GM12878 (cell line): ENCODE results near the gene CAPZB. TPM values are rescaled to one million over a fixed set of nuclear protein-coding genes. Genes with fewer than 3 reads are reported as not detected.

Experiments used
- ATAC-seq: fragments of 200-7000 bp; cut with Tn5 transposase; 3 replicates; pipeline ENCODE4 v1.9.1; 2020; ENCODE audit warnings: mild to moderate bottlenecking, moderate library complexity
- BruUV-seq: library from RNA; stranded (reverse); fragments of 400-500 nt; replicated peaks from 2 replicates; lab custom pipeline; 2021; lab: Mats Ljungman, UMichigan
- CTCF ChIA-PET: fragments of 300-600 bp; sonication (Branson Sonifier 250); formaldehyde crosslinking; extraction: SDS; loops from one replicate; lab custom pipeline; 2021; ENCODE audit warnings: inconsistent platforms; lab: Yijun Ruan, JAX
- POLR2A ChIA-PET: fragments of 350-600 bp; formaldehyde crosslinking; extraction: SDS; loops from one replicate; lab custom pipeline; 2021; ENCODE audit warnings: inconsistent platforms; lab: Charles Lee
- RAD21 ChIA-PET: fragments of 300-600 bp; sonication (Branson Sonifier 250); formaldehyde crosslinking; loops from one replicate; lab custom pipeline; 2023; ENCODE audit warnings: antibody characterized with exemption; ENCODE audit not compliant: unreplicated experiment; lab: Charles Lee
- SMC1A ChIA-PET: fragments of 300-600 bp; sonication (Branson Sonifier 250); formaldehyde crosslinking; loops from one replicate; lab custom pipeline; 2023; ENCODE audit not compliant: unreplicated experiment, uncharacterized antibody; lab: Charles Lee
- DNase-seq: peaks from one replicate; pipeline ENCODE4 v3.0.0-alpha.2; 2011; ENCODE audit warnings: low read depth, low spot score
- FAIRE-seq: peaks from 3 replicates; lab custom pipeline; 2011; peaks lifted over from hg19 to GRCh38; lab: Jason Lieb, UNC
- H2AFZ ChIP-seq: 2 replicates; pipeline ENCODE4 v1.6.0; 2011; ENCODE audit warnings: low read depth, low read length, control low read depth; ENCODE audit not compliant: control insufficient read depth
- H3K27ac ChIP-seq: 2 replicates; pipeline ENCODE4 v1.5.1; 2011; ENCODE audit warnings: control low read depth; ENCODE audit not compliant: control insufficient read depth, insufficient read depth
- H3K27me3 ChIP-seq, 2 experiments: replicated peaks in 1 of 2; 2 replicates each; pipeline versions ENCODE4 v1.6.0 to v1.6.1; 2011; ENCODE audit warnings: low read length in 1 of 2; ENCODE audit not compliant: control insufficient read depth in 2 of 2, insufficient read depth in 2 of 2
- H3K36me3 ChIP-seq, 2 experiments: 2 replicates each; pipeline ENCODE4 v1.5.1; 2011; ENCODE audit warnings: low read length in 1 of 2; ENCODE audit not compliant: control insufficient read depth in 2 of 2, insufficient read depth in 2 of 2
- H3K4me1 ChIP-seq: 2 replicates; pipeline ENCODE4 v1.6.1; 2011; ENCODE audit warnings: mild to moderate bottlenecking, low read length, moderate library complexity, mixed read lengths; ENCODE audit not compliant: control insufficient read depth, insufficient read depth
- H3K4me2 ChIP-seq: 2 replicates; pipeline ENCODE4 v1.6.0; 2011; ENCODE audit warnings: control low read depth; ENCODE audit not compliant: control insufficient read depth, insufficient read depth
- H3K4me3 ChIP-seq: fragments of 200-600 bp; sonication (generic); 2 replicates; pipeline ENCODE4 v1.5.1; 2016
- H3K79me2 ChIP-seq: 2 replicates; pipeline ENCODE4 v1.6.0; 2011; ENCODE audit warnings: low read length; ENCODE audit not compliant: control insufficient read depth, insufficient read depth
- H3K9ac ChIP-seq: 2 replicates; pipeline ENCODE4 v1.8.0; 2011; ENCODE audit warnings: low read length, control low read depth, mixed read lengths; ENCODE audit not compliant: control insufficient read depth, insufficient read depth
- H3K9me3 ChIP-seq: replicated peaks from 3 replicates; pipeline ENCODE4 v1.5.1; 2011; ENCODE audit warnings: mild to moderate bottlenecking, low read length; ENCODE audit not compliant: control insufficient read depth, insufficient read depth
- H4K20me1 ChIP-seq: 2 replicates; pipeline ENCODE4 v1.6.0; 2011; ENCODE audit not compliant: control insufficient read depth, insufficient read depth
- CBX5 ChIP-seq: sonication (generic); IDR thresholded peaks from 2 replicates; pipeline ENCODE4 v1.6.1; 2016; ENCODE audit warnings: low read depth, moderate library complexity, mild to moderate bottlenecking, inconsistent platforms
- CEBPB ChIP-seq, 2 experiments: fragments of 150-350 bp in 1 of 2; IDR thresholded peaks; 2 replicates each; pipeline ENCODE4 v1.6.1; 2012 to 2014; ENCODE audit warnings: low read depth in 2 of 2, low read length in 2 of 2, borderline replicate concordance in 1 of 2, inconsistent platforms in 1 of 2
- EGR1 ChIP-seq, 2 experiments: IDR thresholded peaks; 1 replicate in 1 of 2; 2 replicates in 1 of 2; pipeline ENCODE4 v1.6.1; 2011 to 2012; ENCODE audit warnings: low read depth in 2 of 2, low read length in 2 of 2, borderline replicate concordance in 1 of 2, mild to moderate bottlenecking in 1 of 2, moderate library complexity in 1 of 2
- EZH2 ChIP-seq: IDR thresholded peaks from 2 replicates; pipeline ENCODE4 v1.6.1; 2012; ENCODE audit warnings: low read depth, mild to moderate bottlenecking, control low read depth, inconsistent platforms, low read length, borderline replicate concordance; ENCODE audit not compliant: control insufficient read depth
- MXI1 ChIP-seq: fragments of 150-350 bp; IDR thresholded peaks from 2 replicates; pipeline ENCODE4 v1.6.1; 2011; ENCODE audit warnings: low read depth, mild to moderate bottlenecking, inconsistent platforms, low read length, improper control_type of control experiment
- NFIC ChIP-seq: IDR thresholded peaks from 2 replicates; pipeline ENCODE4 v1.6.1; 2012; ENCODE audit warnings: low read depth, mild to moderate bottlenecking, inconsistent platforms, low read length, moderate library complexity
- NFYB ChIP-seq: IDR thresholded peaks from 2 replicates; pipeline ENCODE4 v1.6.1; 2011; ENCODE audit warnings: low read depth, mild to moderate bottlenecking, low read length, improper control_type of control experiment, moderate library complexity; ENCODE audit not compliant: insufficient read depth
- NR2C2 ChIP-seq: IDR thresholded peaks from 2 replicates; pipeline ENCODE4 v1.6.1; 2011; ENCODE audit warnings: borderline replicate concordance, low read depth; ENCODE audit not compliant: control insufficient read depth, insufficient read length
- RAD51 ChIP-seq: fragments of 450-650 bp; IDR thresholded peaks from 2 replicates; pipeline ENCODE4 v1.6.1; 2016; ENCODE audit warnings: moderate library complexity, mild to moderate bottlenecking, inconsistent platforms
- RBBP5 ChIP-seq: fragments of 200-600 bp; sonication (generic); conservative IDR thresholded peaks from 2 replicates; pipeline ENCODE4 v1.6.1; 2016
- TARDBP ChIP-seq: IDR thresholded peaks from 2 replicates; pipeline ENCODE4 v1.6.1; 2016; ENCODE audit warnings: borderline replicate concordance
- TBL1XR1 ChIP-seq: IDR thresholded peaks from 2 replicates; pipeline ENCODE4 v1.6.1; 2012; ENCODE audit warnings: low read depth, low read length, improper control_type of control experiment
- TCF3 ChIP-seq: IDR thresholded peaks from 2 replicates; pipeline ENCODE4 v1.6.1; 2012; ENCODE audit warnings: low read depth, mild to moderate bottlenecking, low read length, borderline replicate concordance; ENCODE audit not compliant: insufficient read depth
- YY1 ChIP-seq: IDR thresholded peaks from 2 replicates; pipeline ENCODE4 v1.6.1; 2011; ENCODE audit warnings: low read depth, mild to moderate bottlenecking, low read length
- ZNF217 ChIP-seq: fragments of 450-650 bp; IDR thresholded peaks from 2 replicates; pipeline ENCODE4 v1.6.1; 2017; ENCODE audit warnings: antibody characterized with exemption, mild to moderate bottlenecking
- ZNF274 ChIP-seq: IDR thresholded peaks from one replicate; pipeline ENCODE4 v1.8.0; 2011; ENCODE audit not compliant: insufficient read length, insufficient read depth
- WGBS: methylation state at CpG from one replicate; pipeline ENCODE4 v1.1.6; 2016; ENCODE audit warnings: low lambda C conversion rate; ENCODE audit not compliant: insufficient replicate concordance, insufficient coverage; ENCODE audit errors: missing lambda C conversion rate; 5-methylcytosine and 5-hydroxymethylcytosine counted together
- in situ Hi-C: fragments of 300-500 bp; cut with MboI; formaldehyde crosslinking; loops from 9 replicates; pipeline ENCODE4 v1.14.3; 2018; ENCODE audit warnings: mixed read lengths
- intact Hi-C: fragments of 100-400 bp; cut with micrococcal nuclease; formaldehyde crosslinking; loops from one replicate; pipeline ENCODE4 v1.14.2; 2022; ENCODE audit not compliant: unreplicated experiment
- polyA plus RNA-seq, 11 experiments: library from polyadenylated mRNA; depleted of rRNA in 4 of 11; unstranded in 6 of 11; stranded (reverse) in 5 of 11; fragments of >200 nt; fragmentation: Nextera tagmentation in 4 of 11; fragmentation: Illumina TruSeq in 1 of 11; extraction: Ambion mirVana in 4 of 11; extraction: Trizol in 1 of 11; gene quantifications; 1 replicate in 1 of 11; 2 replicates in 10 of 11; pipeline versions ENCODE4 v1.2.1 to v1.2.3, GENCODE V29; 2011 to 2016; ENCODE audit warnings: inconsistent platforms in 2 of 11, missing spikeins in 2 of 11, low read depth in 1 of 11
- total RNA-seq, 4 experiments: library from RNA; depleted of rRNA in 3 of 4; stranded (reverse); fragments of >200 nt in 3 of 4; fragmentation: Illumina TruSeq in 1 of 4; extraction: Trizol in 1 of 4; gene quantifications; 2 replicates each; pipeline versions ENCODE4 v1.2.1 to v1.2.3, GENCODE V29; 2013 to 2021
- TF ChIP-seq, protein P1 (sequence below): fragments of 450-650 bp; formaldehyde crosslinking; IDR thresholded peaks from 2 replicates; pipeline ENCODE4 v1.5.0; 2022; ENCODE audit warnings: mild to moderate bottlenecking, missing genetic modification characterization
- TF ChIP-seq, protein P2 (sequence below), 3 experiments: IDR thresholded peaks in 2 of 3; conservative IDR thresholded peaks in 1 of 3; 2 replicates each; pipeline ENCODE4 v1.5.1; 2011; ENCODE audit warnings: low read depth in 3 of 3, low read length in 3 of 3, mild to moderate bottlenecking in 3 of 3, control low read depth in 2 of 3, moderate library complexity in 2 of 3, inconsistent platforms in 1 of 3, mixed read lengths in 1 of 3; ENCODE audit not compliant: control insufficient read depth in 2 of 3, insufficient read depth in 1 of 3; ENCODE audit errors: extremely low read depth in 1 of 3

CAPZB gene
- total and polyA plus RNA-seq, 10 of the 15 experiments (the other 5 are each of a cell fraction or from before 2014, with no cell fraction given): 104 to 454 (median 213) TPM

DNA sequence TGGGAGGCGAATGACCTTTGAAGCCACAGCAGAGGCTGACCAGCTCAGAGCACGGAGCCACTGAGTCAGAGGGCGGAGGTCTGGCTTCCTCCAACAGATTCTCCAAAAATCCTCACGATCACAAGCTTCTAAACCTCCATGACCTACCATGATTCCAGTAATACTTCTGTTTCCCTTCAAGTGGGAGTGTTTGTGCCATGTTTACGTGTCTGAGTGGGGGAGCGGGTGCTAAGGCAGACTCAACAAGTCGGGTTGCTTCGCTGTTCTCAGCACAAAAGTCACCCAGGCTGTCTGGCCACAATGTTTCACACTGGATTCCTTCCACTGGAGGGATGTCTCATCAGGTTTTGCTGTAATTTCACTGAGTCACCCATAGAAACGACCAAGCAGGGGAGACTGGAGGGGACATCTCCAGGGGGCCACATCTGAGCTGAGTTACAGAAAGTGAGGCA, 87.0 kb downstream of the CAPZB start:
- TF ChIP-seq RAD51 (no peak), NR2C2 (no peak), ZNF274 (no peak), EGR1 (IDR thresholded peaks at IDR 0.05; ENCODE audit: borderline replicate concordance in 1 of 2, low read depth in 2 of 2, low read length in 2 of 2) (no peak), NFIC (no peak), NFYB (no peak), CBX5 (no peak), YY1 (no peak), TARDBP (no peak), CEBPB (IDR thresholded peaks at IDR 0.05; ENCODE audit: borderline replicate concordance in 1 of 2, low read depth in 2 of 2, low read length in 2 of 2) (no peak), RBBP5 (no peak), TCF3 (no peak), EZH2 (no peak), MXI1 (no peak), ZNF217 (no peak), TBL1XR1 (no peak)
- TF ChIP-seq, protein P1, sequence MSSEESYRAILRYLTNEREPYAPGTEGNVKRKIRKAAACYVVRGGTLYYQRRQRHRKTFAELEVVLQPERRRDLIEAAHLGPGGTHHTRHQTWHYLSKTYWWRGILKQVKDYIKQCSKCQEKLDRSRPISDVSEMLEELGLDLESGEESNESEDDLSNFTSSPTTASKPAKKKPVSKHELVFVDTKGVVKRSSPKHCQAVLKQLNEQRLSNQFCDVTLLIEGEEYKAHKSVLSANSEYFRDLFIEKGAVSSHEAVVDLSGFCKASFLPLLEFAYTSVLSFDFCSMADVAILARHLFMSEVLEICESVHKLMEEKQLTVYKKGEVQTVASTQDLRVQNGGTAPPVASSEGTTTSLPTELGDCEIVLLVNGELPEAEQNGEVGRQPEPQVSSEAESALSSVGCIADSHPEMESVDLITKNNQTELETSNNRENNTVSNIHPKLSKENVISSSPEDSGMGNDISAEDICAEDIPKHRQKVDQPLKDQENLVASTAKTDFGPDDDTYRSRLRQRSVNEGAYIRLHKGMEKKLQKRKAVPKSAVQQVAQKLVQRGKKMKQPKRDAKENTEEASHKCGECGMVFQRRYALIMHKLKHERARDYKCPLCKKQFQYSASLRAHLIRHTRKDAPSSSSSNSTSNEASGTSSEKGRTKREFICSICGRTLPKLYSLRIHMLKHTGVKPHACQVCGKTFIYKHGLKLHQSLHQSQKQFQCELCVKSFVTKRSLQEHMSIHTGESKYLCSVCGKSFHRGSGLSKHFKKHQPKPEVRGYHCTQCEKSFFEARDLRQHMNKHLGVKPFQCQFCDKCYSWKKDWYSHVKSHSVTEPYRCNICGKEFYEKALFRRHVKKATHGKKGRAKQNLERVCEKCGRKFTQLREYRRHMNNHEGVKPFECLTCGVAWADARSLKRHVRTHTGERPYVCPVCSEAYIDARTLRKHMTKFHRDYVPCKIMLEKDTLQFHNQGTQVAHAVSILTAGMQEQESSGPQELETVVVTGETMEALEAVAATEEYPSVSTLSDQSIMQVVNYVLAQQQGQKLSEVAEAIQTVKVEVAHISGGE (CRISPR knock-in tag): no peak
- TF ChIP-seq, protein P2, sequence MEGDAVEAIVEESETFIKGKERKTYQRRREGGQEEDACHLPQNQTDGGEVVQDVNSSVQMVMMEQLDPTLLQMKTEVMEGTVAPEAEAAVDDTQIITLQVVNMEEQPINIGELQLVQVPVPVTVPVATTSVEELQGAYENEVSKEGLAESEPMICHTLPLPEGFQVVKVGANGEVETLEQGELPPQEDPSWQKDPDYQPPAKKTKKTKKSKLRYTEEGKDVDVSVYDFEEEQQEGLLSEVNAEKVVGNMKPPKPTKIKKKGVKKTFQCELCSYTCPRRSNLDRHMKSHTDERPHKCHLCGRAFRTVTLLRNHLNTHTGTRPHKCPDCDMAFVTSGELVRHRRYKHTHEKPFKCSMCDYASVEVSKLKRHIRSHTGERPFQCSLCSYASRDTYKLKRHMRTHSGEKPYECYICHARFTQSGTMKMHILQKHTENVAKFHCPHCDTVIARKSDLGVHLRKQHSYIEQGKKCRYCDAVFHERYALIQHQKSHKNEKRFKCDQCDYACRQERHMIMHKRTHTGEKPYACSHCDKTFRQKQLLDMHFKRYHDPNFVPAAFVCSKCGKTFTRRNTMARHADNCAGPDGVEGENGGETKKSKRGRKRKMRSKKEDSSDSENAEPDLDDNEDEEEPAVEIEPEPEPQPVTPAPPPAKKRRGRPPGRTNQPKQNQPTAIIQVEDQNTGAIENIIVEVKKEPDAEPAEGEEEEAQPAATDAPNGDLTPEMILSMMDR (IDR thresholded peaks at IDR 0.05 in 2 of 3, conservative IDR thresholded peaks at IDR 0.05 in 1 of 3; ENCODE audit: control insufficient read depth in 2 of 3, extremely low read depth in 1 of 3, insufficient read depth in 1 of 3, low read depth in 3 of 3, low read length in 3 of 3): no peak
- Histone ChIP-seq H3K27me3 (no peaks in the 10 kb centered on the region), H3K36me3 (peaks cover 12% of the 10 kb centered on the region in 2 experiments), H2AFZ (no peak overlapping the region), H3K4me3 (no peak overlapping the region), H4K20me1 (no peaks in the 10 kb centered on the region; the same call in 1 of the 2 replicates), H3K9ac (no peak overlapping the region), H3K4me2 (no peak overlapping the region), H3K4me1 (peaks cover 17% of the 10 kb centered on the region), H3K27ac (no peak overlapping the region), H3K79me2 (peaks cover 56% of the 10 kb centered on the region), H3K9me3 (no peaks in the 10 kb centered on the region)
- ChIA-PET POLR2A (no interaction called here), RAD21 (no interaction called here), CTCF (interaction anchor here (1.3 kb wide), 1 partner anchor 184 kb away, joined by 3 read pairs; no protein-coding TSS in a partner anchor), SMC1A (no interaction called here)
- ATAC-seq: no peak
- BruUV-seq: no TSS peak
- FAIRE-seq: no peak
- intact Hi-C loops (no loop called here), in situ Hi-C loops (no loop called here)
- DNase-seq: no peak
- WGBS: 80% methylated on average over 9 of the region's 9 CpGs
